Mesothelial cell of epicardium (in vitro differentiated cells): ENCODE results near the gene USP26. TPM values are rescaled to one million over a fixed set of nuclear protein-coding genes. Genes with fewer than 3 reads are reported as not detected.
"Not testable (repeated sequence)": the region's sequence is repeated elsewhere in the genome, so short reads cannot be mapped to it uniquely, and the experiment has no call there.

Experiments used
- DNase-seq, 2 experiments: peaks; one replicate each; pipeline ENCODE4 v3.0.0; 2021; ENCODE audit warnings: low spot score in 2 of 2; ENCODE audit not compliant: unreplicated experiment in 2 of 2
- H3K27ac Mint-ChIP-seq: 2 replicates; pipeline ENCODE4 v1.8.0; 2021; ENCODE audit warnings: mixed read lengths
- H3K27me3 Mint-ChIP-seq: 2 replicates; pipeline ENCODE4 v1.8.0; 2021; ENCODE audit warnings: low read depth, mixed read lengths
- H3K36me3 Mint-ChIP-seq: 2 replicates; pipeline ENCODE4 v1.8.0; 2021; ENCODE audit warnings: mixed read lengths
- H3K4me1 Mint-ChIP-seq: 2 replicates; pipeline ENCODE4 v1.8.0; 2021; ENCODE audit warnings: mixed read lengths
- H3K4me3 Mint-ChIP-seq: 2 replicates; pipeline ENCODE4 v1.8.0; 2021; ENCODE audit warnings: mild to moderate bottlenecking, moderate library complexity, mixed read lengths
- H3K9me3 Mint-ChIP-seq: 2 replicates; pipeline ENCODE4 v1.8.0; 2021; ENCODE audit warnings: mixed read lengths
- total RNA-seq: library from RNA; stranded (reverse); gene quantifications from 3 replicates; pipeline ENCODE4 v1.2.1, GENCODE V29; 2021
- TF ChIP-seq, protein P1 (sequence below): fragments of 200-600 bp; sonication (generic); IDR thresholded peaks from one replicate; pipeline ENCODE4 v1.5.0; 2021; ENCODE audit warnings: antibody characterized with exemption; ENCODE audit not compliant: unreplicated experiment

The USP26 gene
- total RNA-seq, 1 donor from 2014 or later: not detected

DNA sequence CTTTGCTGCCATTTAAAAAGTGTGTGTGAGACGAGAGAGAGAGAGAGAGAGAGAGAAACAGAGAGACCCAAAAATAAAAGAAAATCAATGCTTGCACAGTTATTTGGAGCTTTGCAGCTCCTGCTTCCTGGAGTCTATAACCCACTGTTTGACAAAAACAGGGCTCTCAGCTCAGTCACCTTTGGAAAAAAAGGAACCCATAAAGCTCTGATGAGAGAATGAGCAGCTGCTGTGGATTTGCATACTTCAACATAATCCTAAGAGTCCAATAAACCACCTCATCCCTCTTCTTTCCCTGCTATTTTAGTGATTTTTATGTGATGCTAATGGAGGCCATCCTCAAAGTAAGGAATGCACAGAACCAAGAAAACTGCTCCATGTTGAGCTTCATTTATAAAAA is 50.3 kb downstream of the USP26 start:
- H3K4me3 Mint-ChIP-seq: no peak overlapping the region
- H3K36me3 Mint-ChIP-seq: no peaks in the 10 kb centered on the region
- TF ChIP-seq, protein P1, sequence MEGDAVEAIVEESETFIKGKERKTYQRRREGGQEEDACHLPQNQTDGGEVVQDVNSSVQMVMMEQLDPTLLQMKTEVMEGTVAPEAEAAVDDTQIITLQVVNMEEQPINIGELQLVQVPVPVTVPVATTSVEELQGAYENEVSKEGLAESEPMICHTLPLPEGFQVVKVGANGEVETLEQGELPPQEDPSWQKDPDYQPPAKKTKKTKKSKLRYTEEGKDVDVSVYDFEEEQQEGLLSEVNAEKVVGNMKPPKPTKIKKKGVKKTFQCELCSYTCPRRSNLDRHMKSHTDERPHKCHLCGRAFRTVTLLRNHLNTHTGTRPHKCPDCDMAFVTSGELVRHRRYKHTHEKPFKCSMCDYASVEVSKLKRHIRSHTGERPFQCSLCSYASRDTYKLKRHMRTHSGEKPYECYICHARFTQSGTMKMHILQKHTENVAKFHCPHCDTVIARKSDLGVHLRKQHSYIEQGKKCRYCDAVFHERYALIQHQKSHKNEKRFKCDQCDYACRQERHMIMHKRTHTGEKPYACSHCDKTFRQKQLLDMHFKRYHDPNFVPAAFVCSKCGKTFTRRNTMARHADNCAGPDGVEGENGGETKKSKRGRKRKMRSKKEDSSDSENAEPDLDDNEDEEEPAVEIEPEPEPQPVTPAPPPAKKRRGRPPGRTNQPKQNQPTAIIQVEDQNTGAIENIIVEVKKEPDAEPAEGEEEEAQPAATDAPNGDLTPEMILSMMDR: no peak
- H3K27ac Mint-ChIP-seq: no peak overlapping the region
- H3K9me3 Mint-ChIP-seq: no peaks in the 10 kb centered on the region
- H3K4me1 Mint-ChIP-seq: peaks cover 21% of the 10 kb centered on the region
- DNase-seq: no peak
- no peaks in the 10 kb centered on the region for H3K27me3 Mint-ChIP-seq

DNA sequence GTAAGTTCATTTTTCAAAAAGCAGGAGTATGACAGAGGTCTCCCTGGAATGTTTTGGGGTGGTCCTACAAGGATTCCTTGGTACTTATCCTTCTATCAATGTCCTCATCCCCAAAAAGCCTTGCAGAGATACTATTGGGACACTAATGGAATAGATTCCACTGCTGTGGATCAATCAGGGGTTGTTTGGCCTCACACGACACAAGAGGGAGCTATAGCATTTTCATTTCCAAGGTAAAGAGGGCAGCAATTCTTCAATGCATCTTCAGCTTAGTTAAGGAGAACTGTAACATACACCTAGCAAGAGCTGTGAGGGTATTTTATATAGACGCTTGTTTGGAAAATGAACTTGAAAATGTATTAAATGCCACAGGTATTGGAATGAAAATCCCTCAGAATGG is 50.9 kb downstream of the USP26 start:
- peaks cover 2% of the 10 kb centered on the region for H3K9me3 Mint-ChIP-seq
- no peak for DNase-seq
- peaks cover 21% of the 10 kb centered on the region for H3K4me1 Mint-ChIP-seq
- H3K36me3 Mint-ChIP-seq: no peaks in the 10 kb centered on the region
- H3K4me3 Mint-ChIP-seq: no peak overlapping the region
- H3K27ac Mint-ChIP-seq: no peak overlapping the region
- TF ChIP-seq, protein P1: no peak
- H3K27me3 Mint-ChIP-seq: no peaks in the 10 kb centered on the region

DNA sequence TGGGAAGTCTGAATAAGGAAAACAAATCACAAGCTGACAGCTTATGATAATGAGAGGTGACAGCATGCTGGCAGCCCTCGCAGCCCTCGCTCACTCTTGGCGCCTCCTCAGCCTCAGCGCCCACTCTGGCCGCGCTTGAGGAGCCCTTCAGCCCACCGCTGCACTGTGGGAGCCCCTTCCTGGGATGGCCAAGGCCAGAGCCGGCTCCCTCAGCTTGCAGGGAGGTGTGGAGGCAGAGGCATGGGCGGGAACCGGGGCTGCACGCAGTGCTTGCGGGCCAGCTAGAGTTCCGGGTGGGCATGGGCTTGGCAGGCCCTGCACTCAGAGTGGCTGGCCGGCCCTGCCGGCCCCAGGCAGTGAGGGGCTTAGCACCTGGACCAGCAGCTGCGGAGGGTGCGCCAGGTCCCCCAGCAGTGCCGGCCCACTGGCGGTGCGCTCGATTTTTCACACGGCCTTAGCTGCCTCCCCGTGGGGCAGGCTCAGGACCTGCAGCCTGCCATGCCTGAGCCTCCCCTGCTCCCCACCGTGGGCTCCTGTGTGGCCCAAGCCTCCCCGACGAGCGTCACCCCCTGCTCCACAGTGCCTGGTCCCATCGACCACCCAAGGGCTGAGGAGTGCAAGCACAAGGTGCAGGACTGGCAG is 52.6 kb downstream of the USP26 start:
- H3K27me3 Mint-ChIP-seq, H3K4me3 Mint-ChIP-seq, DNase-seq, H3K36me3 Mint-ChIP-seq, H3K27ac Mint-ChIP-seq, H3K4me1 Mint-ChIP-seq: not testable (repeated sequence)
- peaks cover 16% of the 10 kb centered on the region for H3K9me3 Mint-ChIP-seq

DNA sequence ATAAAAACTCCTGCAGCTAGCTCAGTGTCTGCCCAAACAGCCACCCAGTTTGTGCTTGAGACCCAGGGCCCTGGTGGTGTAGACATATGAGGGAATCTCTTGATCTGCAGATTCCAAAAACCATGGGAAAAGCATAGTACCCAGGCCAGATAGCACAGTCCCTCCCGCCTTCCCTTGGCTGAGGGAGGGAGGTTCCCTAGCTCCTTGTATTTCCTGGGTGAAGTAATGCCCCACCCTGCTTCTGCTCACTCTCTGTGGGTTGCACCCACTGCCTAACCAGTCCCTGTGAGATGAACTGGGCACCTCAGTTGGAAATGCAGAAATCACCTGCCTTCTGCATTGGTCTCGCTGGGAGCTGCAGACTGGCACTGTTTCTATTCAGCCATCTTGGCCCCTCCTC is 54.6 kb downstream of the USP26 start:
- Mint-ChIP-seq H3K27ac (no peak overlapping the region), H3K27me3 (no peaks in the 10 kb centered on the region), H3K4me1 (peaks cover 2% of the 10 kb centered on the region), H3K4me3 (no peak overlapping the region), H3K36me3 (peaks cover 10% of the 10 kb centered on the region), H3K9me3 (peaks cover 35% of the 10 kb centered on the region)
- TF ChIP-seq, protein P1: no peak
- no peak for DNase-seq

DNA sequence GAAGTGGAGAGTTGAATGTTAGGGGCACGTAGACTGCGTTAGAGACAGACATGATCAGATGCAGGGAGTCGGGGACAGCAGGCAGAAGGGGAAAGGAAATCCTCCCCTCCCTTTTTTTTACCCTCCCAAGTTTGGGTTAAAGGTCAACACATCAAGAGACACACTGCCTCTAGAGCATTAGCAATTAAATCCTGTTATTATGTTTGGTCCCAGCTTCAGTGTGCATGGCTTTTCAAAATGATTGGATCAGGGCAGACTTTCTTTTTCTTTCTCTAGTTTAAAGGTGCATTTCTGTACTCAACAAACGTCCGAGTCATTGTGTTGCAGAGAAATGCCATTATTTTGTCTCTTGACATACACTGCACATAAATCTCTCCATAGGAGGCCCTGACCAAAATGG is 63.9 kb downstream of the USP26 start:
- Mint-ChIP-seq H3K27ac (no peak overlapping the region), H3K36me3 (peaks cover 4% of the 10 kb centered on the region), H3K4me1 (peaks cover 21% of the 10 kb centered on the region), H3K27me3 (no peaks in the 10 kb centered on the region), H3K9me3 (peaks cover 9% of the 10 kb centered on the region), H3K4me3 (no peak overlapping the region)
- TF ChIP-seq, protein P1: no peak
- DNase-seq: no peak

DNA sequence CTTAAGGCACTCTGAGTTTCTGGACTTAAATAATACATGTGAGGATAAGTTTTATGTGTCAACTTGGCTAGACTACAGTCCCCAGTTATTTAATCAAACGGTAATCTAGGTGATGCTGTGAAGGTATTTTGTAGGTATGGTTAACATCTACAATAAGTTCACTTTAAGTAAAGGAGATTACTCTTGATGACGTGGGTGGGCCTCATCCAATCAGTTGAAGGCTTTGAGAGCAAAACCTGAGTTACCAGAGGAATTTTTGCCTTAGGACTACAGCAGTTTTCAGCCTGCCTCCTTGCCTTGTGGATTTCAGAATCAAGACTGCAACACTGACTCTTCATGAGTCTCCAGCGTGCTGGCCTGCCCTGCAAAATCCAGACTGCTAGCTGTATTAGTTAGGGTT is 78.7 kb downstream of the USP26 start:
- H3K4me3 Mint-ChIP-seq: no peak overlapping the region
- no peak for DNase-seq
- peaks cover 3% of the 10 kb centered on the region for H3K9me3 Mint-ChIP-seq
- no peaks in the 10 kb centered on the region for H3K36me3 Mint-ChIP-seq
- TF ChIP-seq, protein P1: no peak
- H3K27me3 Mint-ChIP-seq: no peaks in the 10 kb centered on the region
- H3K4me1 Mint-ChIP-seq: no peaks in the 10 kb centered on the region
- H3K27ac Mint-ChIP-seq: no peak overlapping the region
